SH-SY5Y (cell line): ENCODE results near the gene RGS2.

Experiments used
- GATA2 ChIP-seq: IDR thresholded peaks from 2 replicates; pipeline ENCODE4 v1.6.1; 2011; ENCODE audit warnings: mild to moderate bottlenecking, low read depth, low read length
- GATA3 ChIP-seq: IDR thresholded peaks from 2 replicates; pipeline ENCODE4 v1.6.1; 2011; ENCODE audit warnings: low read depth, mild to moderate bottlenecking, low read length, moderate library complexity

RGS2 gene

DNA sequence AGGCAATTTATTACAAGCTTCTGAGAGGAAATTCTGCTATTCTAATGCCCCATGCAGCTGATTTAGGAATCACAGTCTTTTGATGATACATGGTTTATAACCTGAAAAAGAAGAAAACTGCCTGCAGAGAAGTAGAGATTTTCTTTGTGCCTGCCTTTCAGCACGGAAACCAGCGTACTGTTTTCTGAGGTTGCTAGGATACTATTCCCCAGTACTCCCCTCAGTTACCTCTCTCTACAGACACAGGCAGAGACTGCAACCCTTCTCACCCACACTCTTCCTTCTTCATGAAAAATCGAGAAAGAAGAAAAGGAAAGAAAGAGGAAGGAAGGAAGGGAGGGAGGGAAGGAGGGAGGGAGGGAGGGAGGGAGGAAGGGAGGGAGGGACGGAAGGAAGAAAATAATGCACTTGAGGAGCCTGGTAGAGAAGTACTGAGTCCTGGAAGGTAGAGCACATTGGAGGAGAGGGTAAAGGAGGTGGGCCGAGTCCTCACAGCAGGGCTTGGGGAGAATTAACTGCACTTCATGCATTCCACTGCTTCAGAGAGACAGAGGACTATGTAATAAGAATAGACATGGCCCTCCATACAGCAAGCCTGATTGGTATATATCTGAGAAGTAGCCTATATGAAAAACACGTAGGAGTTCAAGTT lies 21.9 kb downstream of the RGS2 start:
- TF ChIP-seq GATA3 (no peak), GATA2 (no peak)

- TF ChIP-seq GATA2: no peak
- no peak for TF ChIP-seq GATA3
Measured at GRCh38 chr1:192831706-192832355, 23.0 kb downstream of the RGS2 start.

GRCh38 chr1:192832492-192832891 lies 23.7 kb downstream of the RGS2 start:
- TF ChIP-seq GATA3 (no peak), GATA2 (no peak)

DNA sequence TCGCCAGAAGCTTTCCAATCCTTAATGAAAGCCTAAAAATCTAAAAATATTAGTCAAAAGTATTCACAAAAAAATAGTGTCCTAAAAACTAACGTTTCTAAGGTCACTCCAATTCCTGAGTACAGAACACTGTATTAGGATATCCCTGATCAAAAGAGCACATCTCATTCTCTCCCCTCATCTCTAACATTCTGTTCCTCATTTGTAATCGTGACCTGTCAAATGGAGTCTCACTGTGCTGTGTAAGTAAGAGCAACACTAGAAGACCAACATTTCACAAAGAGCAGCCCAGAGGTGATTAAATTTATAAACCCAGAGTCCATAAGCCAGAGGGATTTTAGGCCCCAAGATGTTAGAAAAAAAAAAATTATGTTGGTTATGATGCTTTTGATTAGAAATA lies 26.3 kb downstream of the RGS2 start:
- TF ChIP-seq GATA3 (no peak), GATA2 (no peak)

DNA sequence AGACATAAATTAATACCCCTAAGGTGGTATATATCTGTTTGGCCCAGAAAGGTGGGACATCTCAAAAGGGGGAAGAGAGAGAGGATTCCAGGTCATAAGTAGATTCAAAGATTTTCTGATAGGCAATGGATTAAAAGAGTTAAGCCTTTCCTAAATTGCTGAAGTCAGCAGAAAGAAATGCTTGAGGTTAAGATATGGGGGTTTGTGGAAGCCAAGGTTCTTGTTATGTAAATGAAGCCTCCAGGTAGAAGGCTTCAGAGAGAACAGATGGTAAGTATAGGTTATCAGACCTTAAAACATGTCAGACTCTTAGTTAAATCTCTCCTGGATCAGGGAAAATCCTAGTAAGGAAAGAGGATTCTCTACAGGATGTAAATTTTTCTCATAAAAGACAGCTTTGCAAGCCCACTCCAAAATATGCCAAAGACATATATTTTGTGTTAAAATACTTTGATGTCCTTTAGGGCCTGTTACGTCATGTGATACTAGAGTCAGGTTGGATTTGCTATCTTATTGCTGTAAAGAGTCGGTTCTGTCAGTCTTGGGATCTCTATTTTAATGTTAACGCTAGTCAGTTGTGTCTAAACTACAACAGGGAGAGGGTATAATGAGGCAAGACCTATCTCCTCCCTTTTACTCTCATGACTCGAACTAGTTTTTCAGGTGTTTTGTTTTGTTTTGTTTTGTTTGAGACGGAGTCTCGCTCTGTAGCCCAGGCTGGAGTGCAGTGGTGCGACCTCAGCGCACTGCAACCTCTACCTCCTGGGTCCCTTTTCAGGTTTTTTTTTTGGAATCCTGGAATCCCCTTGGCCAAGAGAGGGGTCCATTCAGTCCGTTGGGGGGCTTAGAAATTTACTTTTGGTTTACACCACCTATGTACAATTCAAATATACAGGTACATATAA lies 30.6 kb downstream of the RGS2 start:
- TF ChIP-seq GATA3 (no peak), GATA2 (no peak)

DNA sequence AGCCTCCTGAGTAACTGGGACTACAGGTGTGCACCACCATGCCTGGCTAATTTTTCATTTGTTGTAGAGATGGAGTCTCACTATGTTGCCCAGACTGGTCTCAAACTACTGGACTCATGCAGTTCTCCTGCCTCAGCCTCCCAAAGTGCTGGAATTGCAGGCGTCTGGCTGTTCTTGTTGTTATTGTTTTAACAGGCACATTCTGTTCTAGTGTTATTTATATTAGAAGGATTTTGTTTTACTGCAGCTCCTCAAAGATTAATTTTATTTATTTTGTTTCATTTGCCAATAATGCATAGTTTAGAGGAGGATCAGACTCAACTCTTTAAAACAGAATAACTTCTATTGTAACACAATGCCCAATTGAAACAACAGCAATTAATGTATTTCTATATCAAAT lies 35.5 kb downstream of the RGS2 start:
- no peak for TF ChIP-seq GATA2
- TF ChIP-seq GATA3: no peak

DNA sequence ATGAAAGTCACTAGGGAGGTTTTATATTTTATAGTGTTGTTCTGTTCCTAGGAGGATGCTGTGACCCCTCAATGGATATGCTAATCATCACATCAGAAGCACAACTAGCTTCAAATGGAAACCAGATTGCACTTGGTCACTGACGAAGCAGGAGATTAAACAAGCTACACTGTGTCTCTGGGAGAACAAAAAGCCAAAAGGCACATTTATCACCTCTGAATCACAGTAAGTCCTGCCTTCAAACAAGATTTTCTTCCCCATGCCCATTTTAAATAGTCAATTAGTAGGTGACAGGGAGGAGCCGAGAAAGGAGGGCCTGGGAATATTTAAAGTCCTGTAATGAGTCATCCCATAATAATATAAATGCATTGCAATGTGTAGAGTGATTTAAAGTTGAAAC lies 38.1 kb downstream of the RGS2 start:
- peak; percentile 80 for TF ChIP-seq GATA3
- TF ChIP-seq GATA2: peak; percentile 90

DNA sequence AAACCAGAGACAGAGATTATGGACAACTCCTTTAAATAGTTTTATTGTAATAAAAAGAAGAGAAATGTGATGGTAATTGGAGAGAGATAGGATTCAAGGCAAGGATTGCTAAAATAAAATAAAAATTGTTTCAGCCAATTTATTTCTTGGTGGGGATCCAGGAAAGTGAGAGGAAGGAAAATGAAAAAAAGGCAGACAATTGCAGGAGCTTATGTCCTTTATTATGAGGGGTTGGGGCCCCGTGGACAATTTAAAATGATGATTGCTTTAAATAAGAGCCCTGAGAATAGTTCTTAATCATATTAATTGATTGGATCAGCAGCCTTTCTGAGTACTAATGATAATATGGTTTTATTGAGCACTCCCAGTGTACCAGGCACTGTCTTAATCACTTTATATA lies 40.2 kb downstream of the RGS2 start:
- no peak for TF ChIP-seq GATA2

- TF ChIP-seq GATA3 (no peak), GATA2 (no peak)
Measured at GRCh38 chr1:192849442-192849841, 40.6 kb downstream of the RGS2 start.

DNA sequence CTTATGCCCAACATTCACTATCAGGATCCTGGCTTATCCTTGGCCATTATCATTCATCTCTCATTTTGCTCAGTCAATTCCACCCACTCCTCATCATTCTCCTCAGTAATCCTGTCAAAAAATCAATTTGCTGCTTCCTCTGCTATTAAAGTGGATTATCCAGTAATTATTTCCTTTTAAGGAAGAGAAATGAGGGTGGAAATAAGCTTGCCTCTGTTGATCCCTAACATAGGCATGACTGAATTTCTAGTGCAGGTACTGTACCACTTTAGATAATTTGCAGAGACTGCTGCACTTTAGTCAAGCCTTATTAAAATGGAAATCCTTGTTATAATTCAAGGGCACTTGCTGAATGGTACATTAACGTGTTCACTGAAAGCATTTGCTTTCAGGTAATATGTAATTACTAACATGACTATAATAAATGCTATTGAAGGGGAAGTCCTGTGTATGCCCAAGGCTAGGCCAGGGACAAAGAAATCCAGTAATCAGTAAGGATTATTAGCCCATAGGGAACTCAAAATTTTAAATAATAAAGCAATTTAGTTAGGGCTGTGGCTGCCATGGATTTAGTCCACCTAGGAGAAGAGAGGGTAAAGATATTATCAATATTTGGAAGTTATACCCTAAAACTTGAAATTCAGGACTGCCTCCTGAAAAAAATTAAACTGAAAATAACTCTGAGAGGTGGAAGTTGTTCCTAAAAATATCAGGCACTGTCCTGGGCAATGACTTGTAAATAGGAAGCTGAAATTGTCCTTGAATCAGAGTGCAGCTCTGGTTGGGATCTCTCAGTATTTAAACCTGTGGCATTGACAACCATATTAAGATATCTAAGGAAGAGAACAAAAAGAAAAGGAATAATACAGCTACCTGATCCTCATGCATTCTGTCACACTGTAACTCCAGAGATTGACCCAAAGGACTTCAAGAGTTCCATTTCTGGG lies 43.4 kb downstream of the RGS2 start:
- TF ChIP-seq GATA3 (no peak), GATA2 (no peak)

DNA sequence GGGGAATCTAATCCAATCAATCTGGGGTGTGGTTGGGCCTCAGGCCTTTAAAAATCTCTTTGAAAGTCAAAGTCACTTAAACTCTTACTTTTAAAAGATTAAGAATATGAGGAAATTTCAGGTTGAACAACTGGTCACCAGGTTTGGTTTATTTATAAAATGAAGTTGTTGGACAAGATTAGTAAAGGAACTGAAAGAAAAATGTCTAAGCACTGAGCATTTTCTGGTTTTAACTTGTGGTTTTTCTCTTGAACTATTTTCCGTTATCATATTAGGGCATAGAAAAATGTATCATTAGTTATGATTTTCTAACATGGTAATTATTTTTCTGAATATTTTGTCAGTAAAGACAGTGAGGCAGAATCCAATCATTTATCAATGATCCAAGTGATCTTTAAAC lies 49.6 kb downstream of the RGS2 start:
- TF ChIP-seq GATA2: no peak
- no peak for TF ChIP-seq GATA3

DNA sequence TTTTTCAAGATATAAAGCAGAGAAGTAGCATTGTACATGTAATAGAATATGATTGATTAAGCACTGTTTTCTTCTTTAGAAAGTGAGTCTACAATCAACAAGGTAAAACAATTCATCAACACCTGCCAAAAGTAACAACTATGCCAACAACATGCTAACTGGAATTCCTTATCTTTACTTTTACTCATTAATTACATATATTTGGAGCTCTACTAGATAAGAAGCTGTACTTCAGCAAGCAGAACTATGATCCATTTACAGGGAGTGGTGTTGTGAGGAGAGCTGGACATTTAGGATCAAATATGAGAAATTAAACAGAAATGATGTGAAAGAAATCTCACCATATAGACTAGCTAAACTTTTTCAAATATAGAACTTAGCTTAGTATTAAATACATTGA lies 51.0 kb downstream of the RGS2 start:
- TF ChIP-seq GATA3: no peak
- TF ChIP-seq GATA2: no peak

GRCh38 chr1:192860478-192861185 lies 51.8 kb downstream of the RGS2 start:
- TF ChIP-seq GATA3: no peak
- no peak for TF ChIP-seq GATA2
